Esophagus squamous epithelium (tissue), 4 donors: ENCODE data around the gene SLC39A7.

Experiments used
- POLR2A ChIP-seq, 4 donors: fragments of 450-650 bp; IDR thresholded peaks; one replicate each; pipeline ENCODE4 v1.6.1; 2017; ENCODE audit warnings: antibody characterized with exemption in 4 of 4, mild to moderate bottlenecking in 4 of 4, moderate library complexity in 3 of 4
- TF ChIP-seq, protein P1 (sequence below), 6 experiments: fragments of 450-650 bp in 4 of 6; fragments of 200-600 bp in 2 of 6; sonication (generic) in 2 of 6; IDR thresholded peaks; one replicate each; pipeline ENCODE4 v1.5.1; 2016 to 2019; ENCODE audit warnings: antibody characterized with exemption in 6 of 6, mild to moderate bottlenecking in 4 of 6, moderate library complexity in 4 of 6

DNA sequence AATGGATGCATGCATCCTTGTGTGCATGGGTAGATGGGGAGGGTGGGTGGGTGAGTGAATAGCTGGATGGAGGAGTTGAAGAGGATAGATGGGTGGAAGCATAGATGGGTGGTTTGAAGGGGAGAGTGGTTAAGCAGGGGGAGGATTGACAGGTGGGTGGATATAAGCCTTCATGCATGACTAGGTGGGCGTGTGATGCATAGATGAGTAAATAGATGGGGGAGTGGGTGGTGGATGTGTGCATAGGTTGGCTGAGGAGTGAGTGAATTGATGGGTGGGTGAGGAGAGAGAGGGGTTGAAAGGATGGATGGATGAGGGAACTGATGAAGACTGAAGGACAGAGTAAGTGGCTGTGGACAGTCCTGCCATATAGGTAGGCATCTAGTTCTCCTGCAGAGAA is 12.9 kb upstream of the SLC39A7 start:
- no peak for TF ChIP-seq POLR2A (IDR thresholded peaks at IDR 0.05)
- TF ChIP-seq, protein P1, sequence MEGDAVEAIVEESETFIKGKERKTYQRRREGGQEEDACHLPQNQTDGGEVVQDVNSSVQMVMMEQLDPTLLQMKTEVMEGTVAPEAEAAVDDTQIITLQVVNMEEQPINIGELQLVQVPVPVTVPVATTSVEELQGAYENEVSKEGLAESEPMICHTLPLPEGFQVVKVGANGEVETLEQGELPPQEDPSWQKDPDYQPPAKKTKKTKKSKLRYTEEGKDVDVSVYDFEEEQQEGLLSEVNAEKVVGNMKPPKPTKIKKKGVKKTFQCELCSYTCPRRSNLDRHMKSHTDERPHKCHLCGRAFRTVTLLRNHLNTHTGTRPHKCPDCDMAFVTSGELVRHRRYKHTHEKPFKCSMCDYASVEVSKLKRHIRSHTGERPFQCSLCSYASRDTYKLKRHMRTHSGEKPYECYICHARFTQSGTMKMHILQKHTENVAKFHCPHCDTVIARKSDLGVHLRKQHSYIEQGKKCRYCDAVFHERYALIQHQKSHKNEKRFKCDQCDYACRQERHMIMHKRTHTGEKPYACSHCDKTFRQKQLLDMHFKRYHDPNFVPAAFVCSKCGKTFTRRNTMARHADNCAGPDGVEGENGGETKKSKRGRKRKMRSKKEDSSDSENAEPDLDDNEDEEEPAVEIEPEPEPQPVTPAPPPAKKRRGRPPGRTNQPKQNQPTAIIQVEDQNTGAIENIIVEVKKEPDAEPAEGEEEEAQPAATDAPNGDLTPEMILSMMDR (IDR thresholded peaks at IDR 0.05) = no peak
